IPS-15b (cell line): Measurements from ENCODE around the gene TMC3.

Experiments
- H3K27me3 ChIP-seq: one replicate; pipeline ENCODE4 v1.6.1; 2013; ENCODE audit warnings: low read length; ENCODE audit not compliant: control insufficient read depth, insufficient read depth
- H3K36me3 ChIP-seq: one replicate; pipeline ENCODE4 v1.6.1; 2013; ENCODE audit warnings: low read length; ENCODE audit not compliant: control insufficient read depth, insufficient read depth
- H3K4me1 ChIP-seq: one replicate; pipeline ENCODE4 v1.6.1; 2013; ENCODE audit warnings: mild to moderate bottlenecking, low read length; ENCODE audit not compliant: control insufficient read depth, insufficient read depth
- H3K4me3 ChIP-seq: one replicate; pipeline ENCODE4 v1.5.1; 2013; ENCODE audit warnings: low read depth, low read length
- H3K9ac ChIP-seq: one replicate; pipeline ENCODE4 v1.6.1; 2013; ENCODE audit warnings: low read depth, mild to moderate bottlenecking, low read length
- H3K9me3 ChIP-seq: one replicate; pipeline ENCODE4 v1.6.1; 2013; ENCODE audit warnings: mild to moderate bottlenecking, low read length; ENCODE audit not compliant: control insufficient read depth, insufficient read depth

Gene TMC3

GRCh38 chr15:81302701-81303109 lies 71.3 kb downstream of the TMC3 start:
- Histone ChIP-seq H3K4me1 (peaks cover 14% of the 10 kb centered on the region), H3K27me3 (no peaks in the 10 kb centered on the region), H3K36me3 (no peaks in the 10 kb centered on the region), H3K4me3 (no peak overlapping the region), H3K9me3 (no peaks in the 10 kb centered on the region), H3K9ac (no peak overlapping the region)

GRCh38 chr15:81301815-81302399 lies 72.1 kb downstream of the TMC3 start:
- Histone ChIP-seq H3K4me3 (no peak overlapping the region), H3K4me1 (peaks cover 14% of the 10 kb centered on the region)

GRCh38 chr15:81301385-81301784 lies 72.6 kb downstream of the TMC3 start:
- no peaks in the 10 kb centered on the region for H3K9me3 ChIP-seq
- no peaks in the 10 kb centered on the region for H3K36me3 ChIP-seq
- peaks cover 14% of the 10 kb centered on the region for H3K4me1 ChIP-seq
- no peaks in the 10 kb centered on the region for H3K27me3 ChIP-seq
- H3K9ac ChIP-seq, result no peak overlapping the region
- H3K4me3 ChIP-seq, result no peak overlapping the region

More at GRCh38 chr15:81301815-81302399, 72.1 kb downstream of the TMC3 start:
- H3K27me3 ChIP-seq, result no peaks in the 10 kb centered on the region
- H3K36me3 ChIP-seq, result no peaks in the 10 kb centered on the region
- H3K9ac ChIP-seq, result no peak overlapping the region
- H3K9me3 ChIP-seq, result no peaks in the 10 kb centered on the region

GRCh38 chr15:81299630-81300273 lies 74.3 kb downstream of the TMC3 start:
- Histone ChIP-seq H3K9me3 (no peaks in the 10 kb centered on the region), H3K36me3 (no peaks in the 10 kb centered on the region), H3K27me3 (no peaks in the 10 kb centered on the region), H3K4me3 (no peak overlapping the region), H3K9ac (no peak overlapping the region), H3K4me1 (peaks cover 14% of the 10 kb centered on the region)

GRCh38 chr15:81299156-81299555 lies 74.9 kb downstream of the TMC3 start:
- Histone ChIP-seq H3K4me1 (peaks cover 9% of the 10 kb centered on the region), H3K36me3 (no peaks in the 10 kb centered on the region), H3K4me3 (no peak overlapping the region), H3K9me3 (no peaks in the 10 kb centered on the region), H3K9ac (no peak overlapping the region), H3K27me3 (no peaks in the 10 kb centered on the region)

- Histone ChIP-seq H3K9me3 (no peaks in the 10 kb centered on the region), H3K4me3 (no peak overlapping the region), H3K27me3 (no peaks in the 10 kb centered on the region), H3K4me1 (peaks cover 4% of the 10 kb centered on the region), H3K36me3 (no peaks in the 10 kb centered on the region), H3K9ac (no peak overlapping the region)
These were observed 75.4 kb downstream of the TMC3 start for GRCh38 chr15:81298611-81299010.

- H3K9me3 ChIP-seq, result no peaks in the 10 kb centered on the region
These were observed 76.1 kb downstream of the TMC3 start for GRCh38 chr15:81297603-81298575.

GRCh38 chr15:81297147-81297572 lies 76.9 kb downstream of the TMC3 start:
- Histone ChIP-seq H3K9ac (no peak overlapping the region), H3K9me3 (no peaks in the 10 kb centered on the region), H3K36me3 (no peaks in the 10 kb centered on the region), H3K27me3 (no peaks in the 10 kb centered on the region), H3K4me3 (no peak overlapping the region), H3K4me1 (no peaks in the 10 kb centered on the region)

More at GRCh38 chr15:81297603-81298575, 76.1 kb downstream of the TMC3 start:
- Histone ChIP-seq H3K4me3 (no peak overlapping the region), H3K4me1 (no peaks in the 10 kb centered on the region), H3K9ac (no peak overlapping the region), H3K36me3 (no peaks in the 10 kb centered on the region), H3K27me3 (no peaks in the 10 kb centered on the region)

- H3K9ac ChIP-seq, result no peak overlapping the region
These were observed 77.3 kb downstream of the TMC3 start for GRCh38 chr15:81296673-81297072.

GRCh38 chr15:81296186-81296585 lies 77.8 kb downstream of the TMC3 start:
- no peaks in the 10 kb centered on the region for H3K36me3 ChIP-seq
- no peak overlapping the region for H3K4me3 ChIP-seq
- no peaks in the 10 kb centered on the region for H3K27me3 ChIP-seq
- no peaks in the 10 kb centered on the region for H3K9me3 ChIP-seq
- no peaks in the 10 kb centered on the region for H3K4me1 ChIP-seq
- no peak overlapping the region for H3K9ac ChIP-seq

More at GRCh38 chr15:81296673-81297072, 77.3 kb downstream of the TMC3 start:
- Histone ChIP-seq H3K4me1 (no peaks in the 10 kb centered on the region), H3K27me3 (no peaks in the 10 kb centered on the region), H3K4me3 (no peak overlapping the region), H3K9me3 (no peaks in the 10 kb centered on the region), H3K36me3 (no peaks in the 10 kb centered on the region)

GRCh38 chr15:81295486-81296121 lies 78.4 kb downstream of the TMC3 start:
- Histone ChIP-seq H3K9me3 (no peaks in the 10 kb centered on the region), H3K4me3 (no peak overlapping the region), H3K27me3 (no peaks in the 10 kb centered on the region), H3K4me1 (no peaks in the 10 kb centered on the region), H3K9ac (no peak overlapping the region), H3K36me3 (no peaks in the 10 kb centered on the region)
